SK-N-SH (cell line): ENCODE measurements around the gene SH3D19. TPM values are rescaled to one million over a fixed set of nuclear protein-coding genes. Genes with fewer than 3 reads are reported as not detected.

Experiments used
- CTCF ChIA-PET: fragments of 300-600, 350-600 bp; formaldehyde crosslinking; extraction: SDS; loops from one replicate; lab custom pipeline; 2021; lab: Yijun Ruan, JAX
- POLR2A ChIA-PET: fragments of 350-600 bp; sonication (Branson Sonifier 250); formaldehyde crosslinking; extraction: SDS; loops from one replicate; lab custom pipeline; 2020; ENCODE audit warnings: antibody characterized with exemption, inconsistent platforms; lab: Yijun Ruan, JAX
- DNase-seq: peaks from one replicate; pipeline ENCODE4 v3.0.0; 2012
- H2AFZ ChIP-seq: fragments of 200-600 bp; sonication (generic); 2 replicates; pipeline ENCODE4 v1.8.1; 2016; ENCODE audit warnings: antibody characterized with exemption, mild to moderate bottlenecking, low read depth
- H3F3A ChIP-seq: fragments of 200-600 bp; sonication (generic); replicated peaks from 2 replicates; pipeline ENCODE3; 2016; ENCODE audit warnings: antibody characterized with exemption, mild to moderate bottlenecking; ENCODE audit not compliant: insufficient read depth
- H3K27ac ChIP-seq, 2 experiments: fragments of 200-500 bp in 1 of 2; fragments of 200-600 bp in 1 of 2; sonication (Bioruptor generic) in 1 of 2; sonication (generic), shearing (Covaris generic) in 1 of 2; 2 replicates each; pipeline versions ENCODE4 v1.5.1 to v1.6.1; 2014 to 2016; ENCODE audit warnings: low read depth in 2 of 2, inconsistent platforms in 1 of 2, low read length in 1 of 2, mild to moderate bottlenecking in 1 of 2, mixed read lengths in 1 of 2
- H3K27me3 ChIP-seq: fragments of 200-600 bp; sonication (generic), shearing (Covaris generic); 2 replicates; pipeline ENCODE4 v1.6.1; 2016; ENCODE audit warnings: mixed run types; ENCODE audit not compliant: insufficient read depth
- H3K36me3 ChIP-seq, 2 experiments: fragments of 200-500 bp in 1 of 2; fragments of 200-600 bp in 1 of 2; sonication (Bioruptor generic) in 1 of 2; sonication (generic) in 1 of 2; replicated peaks in 1 of 2; 2 replicates each; pipeline versions ENCODE3 to v1.5.1; 2014 to 2016; ENCODE audit warnings: low read length in 1 of 2, mild to moderate bottlenecking in 1 of 2; ENCODE audit not compliant: insufficient read depth in 2 of 2, control insufficient read depth in 1 of 2
- H3K4me1 ChIP-seq, 2 experiments: fragments of 200-500 bp in 1 of 2; fragments of 200-600 bp in 1 of 2; sonication (Bioruptor generic) in 1 of 2; sonication (generic), shearing (Covaris generic) in 1 of 2; 2 replicates each; pipeline versions ENCODE4 v1.5.1 to v1.6.1; 2014 to 2016; ENCODE audit warnings: low read depth in 1 of 2, low read length in 1 of 2, mixed run types in 1 of 2; ENCODE audit not compliant: insufficient read depth in 2 of 2, control insufficient read depth in 1 of 2
- H3K4me2 ChIP-seq: fragments of 200-600 bp; sonication (generic), shearing (Covaris generic); 2 replicates; pipeline ENCODE4 v1.6.1; 2017; ENCODE audit warnings: mixed run types
- H3K4me3 ChIP-seq, 2 experiments: fragments of 200-500 bp in 1 of 2; fragments of 200-600 bp in 1 of 2; sonication (Bioruptor generic) in 1 of 2; sonication (generic), shearing (Covaris generic) in 1 of 2; 2 replicates each; pipeline versions ENCODE4 v1.5.1 to v1.8.1; 2014 to 2016; ENCODE audit warnings: low read depth in 2 of 2, inconsistent platforms in 1 of 2, low read length in 1 of 2, mild to moderate bottlenecking in 1 of 2, mixed read lengths in 1 of 2, moderate library complexity in 1 of 2
- H3K79me2 ChIP-seq: fragments of 200-600 bp; sonication (generic); 2 replicates; pipeline ENCODE4 v1.8.1; 2017; ENCODE audit warnings: mild to moderate bottlenecking; ENCODE audit not compliant: insufficient read depth
- H3K9ac ChIP-seq: fragments of 200-600 bp; sonication (generic); 2 replicates; pipeline ENCODE4 v1.6.1; 2017; ENCODE audit warnings: mixed run types
- H3K9me2 ChIP-seq: fragments of 200-600 bp; sonication (generic); 2 replicates; pipeline ENCODE4 v1.6.1; 2017; ENCODE audit warnings: mixed run types
- H3K9me3 ChIP-seq: fragments of 200-600 bp; sonication (generic); 2 replicates; pipeline ENCODE4 v1.6.1; 2017; ENCODE audit warnings: mixed run types, mild to moderate bottlenecking, moderate library complexity
- H4K20me1 ChIP-seq: fragments of 200-600 bp; sonication (generic); 2 replicates; pipeline ENCODE4 v1.6.1; 2017; ENCODE audit warnings: mild to moderate bottlenecking, mixed run types; ENCODE audit not compliant: insufficient read depth
- ELF1 ChIP-seq: IDR thresholded peaks from 2 replicates; pipeline ENCODE4 v1.4.0; 2012
- EP300 ChIP-seq, 2 experiments: IDR thresholded peaks; 2 replicates each; pipeline versions ENCODE4 v1.4.0 to v1.6.1; 2012; ENCODE audit warnings: borderline replicate concordance in 1 of 2, low read depth in 1 of 2, low read length in 1 of 2
- FOXJ3 ChIP-seq: sonication (generic); formaldehyde crosslinking; IDR thresholded peaks from 2 replicates; pipeline ENCODE4 v1.5.1; 2020; ENCODE audit warnings: mild to moderate bottlenecking, missing genetic modification reagents
- FOXM1 ChIP-seq: IDR thresholded peaks from 2 replicates; pipeline ENCODE4 v1.4.0; 2012; ENCODE audit warnings: low read depth, mild to moderate bottlenecking
- GABPA ChIP-seq: IDR thresholded peaks from 2 replicates; pipeline ENCODE4 v1.4.0; 2012; ENCODE audit warnings: low read depth, mild to moderate bottlenecking
- NRF1 ChIP-seq: IDR thresholded peaks from 2 replicates; pipeline ENCODE4 v1.6.1; 2012; ENCODE audit warnings: low read depth, mild to moderate bottlenecking, low read length
- POLR2AphosphoS5 ChIP-seq: IDR thresholded peaks from 2 replicates; pipeline ENCODE4 v1.6.1; 2012; ENCODE audit warnings: low read depth, low read length
- RCOR1 ChIP-seq: fragments of 150-350 bp; IDR thresholded peaks from 2 replicates; pipeline ENCODE4 v1.6.1; 2017; ENCODE audit warnings: antibody characterized with exemption, low read length
- RFX5 ChIP-seq: IDR thresholded peaks from 2 replicates; pipeline ENCODE4 v1.6.1; 2012; ENCODE audit warnings: mild to moderate bottlenecking, improper control_type of control experiment, low read length
- SMC3 ChIP-seq: IDR thresholded peaks from 2 replicates; pipeline ENCODE4 v1.6.1; 2012; ENCODE audit warnings: low read depth, low read length, improper control_type of control experiment
- TCF12 ChIP-seq: IDR thresholded peaks from 2 replicates; pipeline ENCODE4 v1.4.0; 2012
- USF1 ChIP-seq: IDR thresholded peaks from 2 replicates; pipeline ENCODE4 v1.4.0; 2012; ENCODE audit warnings: low read depth, borderline replicate concordance
- ZBTB33 ChIP-seq: IDR thresholded peaks from 2 replicates; pipeline ENCODE4 v1.4.0; 2012; ENCODE audit warnings: low read depth, borderline replicate concordance
- WGBS: methylation state at CpG from one replicate; pipeline ENCODE4 v1.1.6; 2017; ENCODE audit warnings: low lambda C conversion rate; 5-methylcytosine and 5-hydroxymethylcytosine counted together
- polyA plus RNA-seq, 3 experiments: library from polyadenylated mRNA; depleted of rRNA; stranded (reverse); fragments of >200 nt; gene quantifications; 2 replicates each; pipeline ENCODE4 v1.2.3, GENCODE V29; 2012
- TF ChIP-seq, protein P1 (sequence below): fragments of 150-350 bp; IDR thresholded peaks from 2 replicates; pipeline ENCODE4 v1.6.1; 2017; ENCODE audit warnings: antibody characterized with exemption, low read length, low read depth, borderline replicate concordance
- TF ChIP-seq, protein P2 (sequence below): fragments of 150-350 bp; IDR thresholded peaks from 2 replicates; pipeline ENCODE4 v1.6.1; 2016; ENCODE audit warnings: mild to moderate bottlenecking, low read depth, low read length
- TF ChIP-seq, protein P3 (sequence below): fragments of 200-600 bp; sonication (generic); IDR thresholded peaks from 2 replicates; pipeline ENCODE4 v1.6.1; 2017; ENCODE audit warnings: antibody characterized with exemption, mild to moderate bottlenecking, moderate library complexity

Gene SH3D19
- polyA plus RNA-seq, 1 of the 3 experiments (the other 2 are of a cell fraction) = 7.1 TPM

GRCh38 chr4:151199319-151200190 lies 125.8 kb downstream of the SH3D19 start:
- H3F3A ChIP-seq = peaks cover 19% of the 10 kb centered on the region
- H3K9me3 ChIP-seq = no peaks in the 10 kb centered on the region
- H4K20me1 ChIP-seq = no peaks in the 10 kb centered on the region
- no peak overlapping the region for H2AFZ ChIP-seq
- 97% methylated on average over 6 of the region's 6 CpGs for WGBS
- H3K36me3 ChIP-seq = no peaks in the 10 kb centered on the region
- peaks cover 36% of the 10 kb centered on the region for H3K79me2 ChIP-seq
- POLR2A ChIA-PET = no interaction called here
- TF ChIP-seq SMC3 = no peak
- H3K4me1 ChIP-seq = peaks cover 3 to 5% of the 10 kb centered on the region in 2 experiments; a peak in 3 of 4 replicates
- no peak overlapping the region for H3K4me3 ChIP-seq
- H3K27ac ChIP-seq = no peak overlapping the region
- no peak for DNase-seq
- no peak overlapping the region for H3K9ac ChIP-seq
- no peaks in the 10 kb centered on the region for H3K27me3 ChIP-seq
- CTCF ChIA-PET = interaction anchor here (0.9 kb wide), 1 partner anchor 38 kb away, joined by 3 read pairs; no protein-coding TSS in a partner anchor
- H3K4me2 ChIP-seq = no peak overlapping the region
- no peaks in the 10 kb centered on the region for H3K9me2 ChIP-seq

- H3K36me3 ChIP-seq = no peaks in the 10 kb centered on the region
- 94% methylated on average over 3 of the region's 3 CpGs for WGBS
- H3K9me2 ChIP-seq = no peaks in the 10 kb centered on the region
- no peak overlapping the region for H3K9ac ChIP-seq
- CTCF ChIA-PET = no interaction called here
- no peak overlapping the region for H2AFZ ChIP-seq
- H3K4me1 ChIP-seq = peaks cover 3 to 5% of the 10 kb centered on the region in 2 experiments; a peak in 3 of 4 replicates
- H3K27me3 ChIP-seq = no peaks in the 10 kb centered on the region
- H3K4me2 ChIP-seq = no peak overlapping the region
- no peak for DNase-seq
- no peaks in the 10 kb centered on the region for H4K20me1 ChIP-seq
- peaks cover 17% of the 10 kb centered on the region for H3F3A ChIP-seq
- POLR2A ChIA-PET = no interaction called here
- no peak overlapping the region for H3K27ac ChIP-seq
- peaks cover 40% of the 10 kb centered on the region for H3K79me2 ChIP-seq
- no peak overlapping the region for H3K4me3 ChIP-seq
- no peaks in the 10 kb centered on the region for H3K9me3 ChIP-seq
- no peak for TF ChIP-seq TCF12
- TF ChIP-seq ELF1 = no peak
- TF ChIP-seq, protein P1, sequence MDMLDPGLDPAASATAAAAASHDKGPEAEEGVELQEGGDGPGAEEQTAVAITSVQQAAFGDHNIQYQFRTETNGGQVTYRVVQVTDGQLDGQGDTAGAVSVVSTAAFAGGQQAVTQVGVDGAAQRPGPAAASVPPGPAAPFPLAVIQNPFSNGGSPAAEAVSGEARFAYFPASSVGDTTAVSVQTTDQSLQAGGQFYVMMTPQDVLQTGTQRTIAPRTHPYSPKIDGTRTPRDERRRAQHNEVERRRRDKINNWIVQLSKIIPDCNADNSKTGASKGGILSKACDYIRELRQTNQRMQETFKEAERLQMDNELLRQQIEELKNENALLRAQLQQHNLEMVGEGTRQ = no peak
- TF ChIP-seq, protein P2, sequence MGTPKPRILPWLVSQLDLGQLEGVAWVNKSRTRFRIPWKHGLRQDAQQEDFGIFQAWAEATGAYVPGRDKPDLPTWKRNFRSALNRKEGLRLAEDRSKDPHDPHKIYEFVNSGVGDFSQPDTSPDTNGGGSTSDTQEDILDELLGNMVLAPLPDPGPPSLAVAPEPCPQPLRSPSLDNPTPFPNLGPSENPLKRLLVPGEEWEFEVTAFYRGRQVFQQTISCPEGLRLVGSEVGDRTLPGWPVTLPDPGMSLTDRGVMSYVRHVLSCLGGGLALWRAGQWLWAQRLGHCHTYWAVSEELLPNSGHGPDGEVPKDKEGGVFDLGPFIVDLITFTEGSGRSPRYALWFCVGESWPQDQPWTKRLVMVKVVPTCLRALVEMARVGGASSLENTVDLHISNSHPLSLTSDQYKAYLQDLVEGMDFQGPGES = no peak
- no peak for TF ChIP-seq USF1
- no peak for TF ChIP-seq GABPA
- no peak for TF ChIP-seq NRF1
- no peak for TF ChIP-seq FOXM1
- TF ChIP-seq ZBTB33 = no peak
- no peak for TF ChIP-seq RCOR1
- no peak for TF ChIP-seq RFX5
- TF ChIP-seq EP300 (IDR thresholded peaks at IDR 0.05; ENCODE audit: borderline replicate concordance in 1 of 2, low read depth in 1 of 2, low read length in 1 of 2) = no peak
- TF ChIP-seq POLR2AphosphoS5 = no peak
- TF ChIP-seq, protein P3, sequence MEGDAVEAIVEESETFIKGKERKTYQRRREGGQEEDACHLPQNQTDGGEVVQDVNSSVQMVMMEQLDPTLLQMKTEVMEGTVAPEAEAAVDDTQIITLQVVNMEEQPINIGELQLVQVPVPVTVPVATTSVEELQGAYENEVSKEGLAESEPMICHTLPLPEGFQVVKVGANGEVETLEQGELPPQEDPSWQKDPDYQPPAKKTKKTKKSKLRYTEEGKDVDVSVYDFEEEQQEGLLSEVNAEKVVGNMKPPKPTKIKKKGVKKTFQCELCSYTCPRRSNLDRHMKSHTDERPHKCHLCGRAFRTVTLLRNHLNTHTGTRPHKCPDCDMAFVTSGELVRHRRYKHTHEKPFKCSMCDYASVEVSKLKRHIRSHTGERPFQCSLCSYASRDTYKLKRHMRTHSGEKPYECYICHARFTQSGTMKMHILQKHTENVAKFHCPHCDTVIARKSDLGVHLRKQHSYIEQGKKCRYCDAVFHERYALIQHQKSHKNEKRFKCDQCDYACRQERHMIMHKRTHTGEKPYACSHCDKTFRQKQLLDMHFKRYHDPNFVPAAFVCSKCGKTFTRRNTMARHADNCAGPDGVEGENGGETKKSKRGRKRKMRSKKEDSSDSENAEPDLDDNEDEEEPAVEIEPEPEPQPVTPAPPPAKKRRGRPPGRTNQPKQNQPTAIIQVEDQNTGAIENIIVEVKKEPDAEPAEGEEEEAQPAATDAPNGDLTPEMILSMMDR = no peak
- TF ChIP-seq FOXJ3 (CRISPR knock-in tag) = no peak
Measured at GRCh38 chr4:151198748-151199147, 126.7 kb downstream of the SH3D19 start.
